SH-SY5Y (cell line): ENCODE data around the gene NDUFV3.

Experiments used
- GATA2 ChIP-seq: IDR thresholded peaks from 2 replicates; pipeline ENCODE4 v1.6.1; 2011; ENCODE audit warnings: mild to moderate bottlenecking, low read depth, low read length
- GATA3 ChIP-seq: IDR thresholded peaks from 2 replicates; pipeline ENCODE4 v1.6.1; 2011; ENCODE audit warnings: low read depth, mild to moderate bottlenecking, low read length, moderate library complexity

DNA sequence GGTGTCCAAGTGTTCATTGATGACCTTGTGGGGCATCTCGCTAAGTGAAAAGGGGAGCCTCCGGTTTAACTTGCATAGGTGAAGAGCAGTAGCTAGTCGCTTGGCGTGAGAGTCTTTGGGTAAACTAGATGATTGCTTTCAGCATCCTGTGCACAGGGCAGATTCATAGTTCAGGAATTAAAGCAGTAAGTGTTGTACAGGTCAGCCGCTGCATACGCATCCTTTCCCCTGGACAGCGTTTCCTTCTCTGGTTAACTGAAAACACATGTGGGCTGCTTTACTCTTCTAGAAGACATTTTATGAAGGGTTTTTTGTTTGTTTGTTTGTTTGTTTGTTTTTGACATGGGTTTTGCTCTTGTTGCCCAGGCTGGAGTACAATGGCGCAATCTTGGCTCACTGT lies 12.1 kb downstream of the NDUFV3 start:
- TF ChIP-seq GATA2 (no peak), GATA3 (no peak)
